RPMI7951 (cell line): ENCODE measurements around the gene NGDN. TPM values are rescaled to one million over a fixed set of nuclear protein-coding genes. Genes with fewer than 3 reads are reported as not detected.

Experiments used
- DNase-seq: peaks from one replicate; pipeline ENCODE4 v3.0.0-alpha.2; 2012; ENCODE audit warnings: low read depth
- total RNA-seq: library from RNA; depleted of rRNA; stranded (reverse); fragments of >200 nt; shearing (Covaris generic); gene quantifications from 2 replicates; pipeline ENCODE4 v1.2.3, GENCODE V29; 2014; rRNA removed

The NGDN gene
- total RNA-seq, 1 experiment from 2014 or later: 51.5 TPM

DNA sequence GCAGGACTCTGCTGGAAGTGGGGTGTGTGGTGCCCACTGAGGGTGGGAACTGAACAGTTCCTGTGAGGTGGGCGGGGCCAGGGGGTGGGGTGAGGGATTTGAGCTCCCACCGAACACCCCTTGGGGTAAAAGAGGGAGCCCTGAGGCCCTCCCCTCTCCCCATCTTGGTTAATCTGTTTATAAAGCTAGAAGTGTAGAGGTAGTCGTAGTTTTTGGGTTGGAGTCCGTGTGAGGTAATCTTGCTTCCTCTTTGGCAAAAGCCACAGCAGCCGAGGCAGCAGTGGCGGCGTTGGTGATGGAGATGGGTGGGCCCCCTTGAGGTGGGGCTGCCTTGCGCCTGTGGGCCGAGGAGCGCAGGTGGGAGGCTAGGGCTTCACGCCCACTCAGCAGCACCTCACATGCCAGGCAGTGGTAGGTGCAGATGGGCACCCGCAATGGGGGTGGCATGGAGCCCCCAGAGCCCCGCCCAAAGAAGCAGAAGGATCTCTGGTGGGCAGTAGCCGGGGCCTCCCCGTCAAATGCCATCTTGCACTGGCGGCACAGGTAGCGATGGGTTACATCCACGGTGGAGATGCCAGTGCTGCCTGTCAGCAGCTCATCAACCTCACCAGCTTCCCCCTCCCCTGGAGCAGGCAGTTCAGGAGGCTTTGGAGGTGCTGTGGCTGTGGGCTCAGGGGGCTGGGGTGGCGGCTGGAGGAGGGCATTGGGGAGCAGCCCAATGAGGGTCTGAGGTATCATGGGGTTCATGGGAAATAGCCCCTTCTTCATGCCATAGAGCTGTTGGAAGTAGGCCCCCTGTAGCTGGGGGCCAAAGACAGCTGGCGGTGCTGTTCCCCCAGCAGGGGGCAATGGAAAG lies 52.5 kb downstream of the NGDN start:
- no peak for DNase-seq

DNA sequence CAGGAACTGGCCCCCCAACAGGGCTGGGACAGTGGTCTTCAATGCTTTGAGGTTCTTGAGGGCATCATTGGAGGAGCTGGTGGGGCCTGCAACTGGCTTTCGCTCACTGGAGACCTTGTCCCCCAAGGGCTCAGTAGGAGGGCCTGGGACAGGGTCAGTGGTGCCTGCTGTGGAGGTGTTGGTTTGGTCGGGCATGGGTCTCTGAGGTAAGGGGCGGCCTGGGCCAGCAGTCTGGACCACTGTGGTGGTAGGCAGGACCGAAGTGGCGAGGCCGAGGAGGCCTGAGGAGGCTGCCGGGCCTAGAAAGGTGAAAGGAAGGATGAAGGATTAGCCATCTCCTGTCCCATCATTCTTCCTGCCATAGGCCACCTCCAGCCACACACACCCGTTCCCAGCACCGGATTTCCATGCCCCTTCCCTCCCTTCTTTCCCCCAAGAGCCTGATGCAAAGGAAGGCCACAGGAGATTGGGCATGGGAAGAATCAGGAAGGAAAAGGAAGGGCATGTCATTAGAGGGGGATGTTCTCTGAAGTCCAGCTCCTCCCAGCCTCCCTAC lies 53.2 kb downstream of the NGDN start:
- no peak for DNase-seq

GRCh38 chr14:23523229-23524016 lies 53.9 kb downstream of the NGDN start:
- no peak for DNase-seq

DNA sequence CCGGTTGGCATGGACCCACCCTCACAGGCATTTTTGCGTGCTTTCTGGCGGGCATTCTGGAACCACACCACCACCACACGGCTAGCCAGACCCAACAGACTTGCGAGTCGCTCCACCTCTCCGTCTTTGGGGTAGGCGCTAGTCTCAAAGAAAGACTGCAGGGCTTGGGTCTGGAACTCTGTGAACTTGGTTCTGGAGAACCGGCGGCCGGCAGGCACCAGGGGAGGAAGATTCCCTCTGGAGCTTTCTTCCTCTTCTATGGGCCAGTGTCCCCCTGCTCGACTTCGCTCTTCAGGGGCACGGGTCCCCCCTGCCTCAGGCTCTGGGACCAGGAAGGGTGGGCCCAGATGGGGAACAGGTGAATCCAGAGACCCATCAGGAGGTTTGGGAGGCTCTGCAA lies 55.5 kb downstream of the NGDN start:
- DNase-seq: no peak

DNA sequence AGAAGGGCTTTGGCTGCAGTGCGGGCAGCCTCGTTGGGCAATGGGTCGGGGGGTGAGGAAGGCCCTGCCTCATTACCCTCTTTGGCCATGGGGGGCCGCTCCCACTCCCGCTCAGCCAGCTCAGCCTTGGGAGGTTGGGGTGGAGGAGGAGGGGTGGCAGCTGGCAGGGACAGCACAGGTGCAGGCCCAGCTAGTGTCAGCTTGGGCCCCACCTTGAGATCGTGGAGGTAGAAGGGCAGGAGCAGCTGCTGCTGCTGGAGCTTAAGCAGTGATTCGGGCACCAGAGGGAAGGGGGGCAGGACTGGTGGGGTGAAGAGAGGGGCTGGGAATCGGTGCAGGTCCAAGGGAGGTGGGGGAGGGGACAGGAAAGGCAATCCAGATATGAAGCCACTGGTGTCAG lies 56.1 kb downstream of the NGDN start:
- DNase-seq: no peak

Other genes with a start within 250 kb of the NGDN start
- gene RNF212B, start 231.8 kb upstream of the NGDN start, total RNA-seq: not detected in 2 replicates
- gene HOMEZ, start 183.6 kb upstream of the NGDN start, total RNA-seq: 6.4 and 9.9 TPM in 2 replicates
- gene PPP1R3E, start 166.8 kb upstream of the NGDN start, total RNA-seq: 3.0 and 4.3 TPM in 2 replicates
- gene BCL2L2, start 162.9 kb upstream of the NGDN start, total RNA-seq: 7.1 and 9.5 TPM in 2 replicates
- gene PABPN1, start 148.2 kb upstream of the NGDN start, total RNA-seq: 45.6 and 49.7 TPM in 2 replicates
- gene SLC22A17, start 116.8 kb upstream of the NGDN start, total RNA-seq: 7.4 and 10.4 TPM in 2 replicates
- gene EFS, start 104.5 kb upstream of the NGDN start, total RNA-seq: 2.8 TPM in 2 replicates
- not detected in 2 replicates for gene IL25, start 96.9 kb upstream of the NGDN start, total RNA-seq
- gene CMTM5, start 92.7 kb upstream of the NGDN start, total RNA-seq: 0.49 and 0.60 TPM in 2 replicates
- not detected in 2 replicates for gene MYH6, start 61.4 kb upstream of the NGDN start, total RNA-seq
- not detected in 2 replicates for gene MYH7, start 34.0 kb upstream of the NGDN start, total RNA-seq
- gene ZFHX2, start 82.1 kb downstream of the NGDN start, total RNA-seq: not detected in 2 replicates
- gene THTPA, start 86.6 kb downstream of the NGDN start, total RNA-seq: 8.4 and 12.4 TPM in 2 replicates
- gene AP1G2, start 98.1 kb downstream of the NGDN start, total RNA-seq: 7.5 and 7.8 TPM in 2 replicates
- under 0.01 TPM in 1 of 2 replicates, not detected in the other for gene JPH4, start 109.1 kb downstream of the NGDN start, total RNA-seq
- 7.1 and 8.7 TPM in 2 replicates for gene DHRS2, start 166.7 kb downstream of the NGDN start, total RNA-seq